Measurements from ENCODE around the gene SYNPO2.
A peak's percentile ranks its signal among the peaks of the same experiment; 100 is the strongest.
"Not testable (repeated sequence)": the region's sequence is repeated elsewhere in the genome, so short reads cannot be mapped to it uniquely, and the experiment has no call there.

The SYNPO2 gene

GRCh38 chr4:118888666-118889311, at the start of gene SYNPO2:
TSS of gene SYNPO2 (plus strand) at chr4:118888854. CDS start at chr4:118889037, 183 bp downstream.
- DNase-seq (ENCODE audit: low spot score): no peak

GRCh38 chr4:118839221-118839927, 49.3 kb upstream of the SYNPO2 start:
- no peak for DNase-seq (ENCODE audit: low spot score)

- no peak for DNase-seq (ENCODE audit: low spot score)
These were observed 46.6 kb upstream of the SYNPO2 start for GRCh38 chr4:118842055-118842454.

- no peak for DNase-seq (ENCODE audit: low spot score)
These were observed 45.4 kb upstream of the SYNPO2 start for GRCh38 chr4:118843237-118843636.

GRCh38 chr4:118845552-118846050, 43.1 kb upstream of the SYNPO2 start:
- no peak for DNase-seq (ENCODE audit: low spot score)

- no peak for DNase-seq (ENCODE audit: low spot score)
These were observed 41.7 kb upstream of the SYNPO2 start for GRCh38 chr4:118846979-118847378.

GRCh38 chr4:118848242-118848641, 40.4 kb upstream of the SYNPO2 start:
- no peak for DNase-seq (ENCODE audit: low spot score)

- DNase-seq (ENCODE audit: low spot score): no peak
These were observed 39.8 kb upstream of the SYNPO2 start for GRCh38 chr4:118848901-118849300.

- no peak for DNase-seq (ENCODE audit: low spot score)
These were observed 38.7 kb upstream of the SYNPO2 start for GRCh38 chr4:118849867-118850487.

- no peak for DNase-seq (ENCODE audit: low spot score)
These were observed 38.0 kb upstream of the SYNPO2 start for GRCh38 chr4:118850488-118851173.

GRCh38 chr4:118857760-118858159, 30.9 kb upstream of the SYNPO2 start:
- no peak for DNase-seq (ENCODE audit: low spot score)

- DNase-seq (ENCODE audit: low spot score): no peak
These were observed 29.9 kb upstream of the SYNPO2 start for GRCh38 chr4:118858779-118859178.

GRCh38 chr4:118865091-118865708, 23.5 kb upstream of the SYNPO2 start:
- DNase-seq (ENCODE audit: low spot score): peak; percentile 3

- no peak for DNase-seq (ENCODE audit: low spot score)
These were observed 22.2 kb upstream of the SYNPO2 start for GRCh38 chr4:118866442-118866841.

- no peak for DNase-seq (ENCODE audit: low spot score)
These were observed 21.2 kb upstream of the SYNPO2 start for GRCh38 chr4:118867311-118868067.

- DNase-seq (ENCODE audit: low spot score): no peak
These were observed 18.8 kb upstream of the SYNPO2 start for GRCh38 chr4:118869808-118870342.

- DNase-seq (ENCODE audit: low spot score): no peak
These were observed 16.5 kb upstream of the SYNPO2 start for GRCh38 chr4:118872181-118872580.

GRCh38 chr4:118877797-118878196, 10.9 kb upstream of the SYNPO2 start:
- DNase-seq (ENCODE audit: low spot score): no peak

- not testable (repeated sequence) for DNase-seq (ENCODE audit: low spot score)
These were observed 10.1 kb upstream of the SYNPO2 start for GRCh38 chr4:118878507-118878906.

- DNase-seq (ENCODE audit: low spot score): no peak
These were observed 9.2 kb upstream of the SYNPO2 start for GRCh38 chr4:118879409-118879808.
